HEK293 (cell line): ENCODE results near the gene MISP3.

ENCODE experiments used
- CTCF ChIA-PET: fragments of 350-600 bp; formaldehyde crosslinking; extraction: SDS; loops from one replicate; lab custom pipeline; 2021; ENCODE audit warnings: antibody characterized with exemption; lab: Yijun Ruan, JAX
- POLR2A ChIA-PET: fragments of 300-600 bp; formaldehyde crosslinking; extraction: SDS; loops from one replicate; lab custom pipeline; 2020; ENCODE audit warnings: antibody characterized with exemption, inconsistent platforms; lab: Yijun Ruan, JAX
- H3K27ac ChIP-seq: fragments of 200-500 bp; sonication (Bioruptor generic); 2 replicates; pipeline ENCODE4 v1.5.1; 2014; ENCODE audit warnings: low read depth, low read length, control low read depth, inconsistent platforms; ENCODE audit errors: extremely low read depth
- H3K36me3 ChIP-seq, 2 experiments: fragments of 200-500 bp in 1 of 2; sonication (Bioruptor generic) in 1 of 2; 1 replicate in 1 of 2; 2 replicates in 1 of 2; pipeline ENCODE4 v1.5.1; 2014 to 2017; ENCODE audit warnings: inconsistent platforms in 2 of 2, low read length in 2 of 2; ENCODE audit not compliant: control insufficient read depth in 2 of 2, insufficient read depth in 1 of 2
- H3K4me1 ChIP-seq: fragments of 200-500 bp; sonication (Bioruptor generic); 2 replicates; pipeline ENCODE4 v1.5.1; 2014; ENCODE audit warnings: mild to moderate bottlenecking, low read length, inconsistent platforms; ENCODE audit not compliant: control insufficient read depth, insufficient read depth
- H3K4me3 ChIP-seq: 2 replicates; pipeline ENCODE4 v1.5.1; 2011; ENCODE audit warnings: low read depth, mild to moderate bottlenecking, control low read depth, low read length, moderate library complexity
- H3K9me3 ChIP-seq: fragments of 200-500 bp; sonication (Bioruptor generic); 2 replicates; pipeline ENCODE4 v1.5.1; 2014; ENCODE audit warnings: low read depth, low read length, inconsistent platforms; ENCODE audit not compliant: control insufficient read depth, insufficient read depth
- EGR2 ChIP-seq: fragments of 450-650 bp; formaldehyde crosslinking; IDR thresholded peaks from 2 replicates; pipeline ENCODE4 v1.5.1; 2016; ENCODE audit warnings: low read depth, missing biosample characterization, missing genetic modification characterization
- GLI4 ChIP-seq: fragments of 450-650 bp; formaldehyde crosslinking; IDR thresholded peaks from 2 replicates; pipeline ENCODE4 v1.5.1; 2016; ENCODE audit warnings: missing biosample characterization, missing genetic modification characterization
- GLIS1 ChIP-seq: fragments of 450-650 bp; formaldehyde crosslinking; IDR thresholded peaks from 2 replicates; pipeline ENCODE4 v1.5.1; 2016; ENCODE audit warnings: missing biosample characterization, missing genetic modification characterization
- IKZF3 ChIP-seq: fragments of 450-650 bp; IDR thresholded peaks from 2 replicates; pipeline ENCODE4 v1.5.0; 2018; ENCODE audit warnings: missing biosample characterization, mild to moderate bottlenecking, missing genetic modification characterization, moderate library complexity
- PRDM10 ChIP-seq: fragments of 450-650 bp; formaldehyde crosslinking; IDR thresholded peaks from 2 replicates; pipeline ENCODE4 v1.5.1; 2016; ENCODE audit warnings: missing biosample characterization, missing genetic modification characterization
- ZBTB8A ChIP-seq: fragments of 450-650 bp; formaldehyde crosslinking; IDR thresholded peaks from 2 replicates; pipeline ENCODE4 v1.5.1; 2016; ENCODE audit warnings: missing biosample characterization, missing genetic modification characterization
- ZNF121 ChIP-seq: fragments of 450-650 bp; formaldehyde crosslinking; IDR thresholded peaks from 2 replicates; pipeline ENCODE4 v1.5.1; 2016; ENCODE audit warnings: missing biosample characterization, missing genetic modification characterization
- ZNF133 ChIP-seq: fragments of 450-650 bp; formaldehyde crosslinking; IDR thresholded peaks from 2 replicates; pipeline ENCODE4 v1.5.1; 2016; ENCODE audit warnings: missing biosample characterization, missing genetic modification characterization
- ZNF16 ChIP-seq: fragments of 450-650 bp; formaldehyde crosslinking; IDR thresholded peaks from 2 replicates; pipeline ENCODE4 v1.5.1; 2016; ENCODE audit warnings: low read depth, missing biosample characterization, missing genetic modification characterization
- ZNF169 ChIP-seq: fragments of 450-650 bp; formaldehyde crosslinking; IDR thresholded peaks from 2 replicates; pipeline ENCODE4 v1.5.1; 2016; ENCODE audit warnings: missing biosample characterization, missing genetic modification characterization
- ZNF175 ChIP-seq: fragments of 450-650 bp; formaldehyde crosslinking; IDR thresholded peaks from 2 replicates; pipeline ENCODE4 v1.5.1; 2016; ENCODE audit warnings: missing biosample characterization, missing genetic modification characterization
- ZNF24 ChIP-seq: fragments of 450-650 bp; formaldehyde crosslinking; IDR thresholded peaks from 2 replicates; pipeline ENCODE4 v1.5.1; 2016; ENCODE audit warnings: missing biosample characterization, missing genetic modification characterization
- ZNF48 ChIP-seq: fragments of 450-650 bp; formaldehyde crosslinking; IDR thresholded peaks from 2 replicates; pipeline ENCODE4 v1.5.1; 2016; ENCODE audit warnings: missing biosample characterization, missing genetic modification characterization
- ZNF560 ChIP-seq: fragments of 450-650 bp; formaldehyde crosslinking; IDR thresholded peaks from 2 replicates; pipeline ENCODE4 v1.5.1; 2017; ENCODE audit warnings: missing biosample characterization, missing genetic modification characterization, borderline replicate concordance
- ZNF580 ChIP-seq: fragments of 450-650 bp; formaldehyde crosslinking; IDR thresholded peaks from 2 replicates; pipeline ENCODE4 v1.5.1; 2016; ENCODE audit warnings: missing biosample characterization, missing genetic modification characterization
- ZNF585B ChIP-seq: fragments of 450-650 bp; formaldehyde crosslinking; IDR thresholded peaks from 2 replicates; pipeline ENCODE4 v1.5.1; 2016; ENCODE audit warnings: missing biosample characterization, missing genetic modification characterization
- ZNF624 ChIP-seq: fragments of 450-650 bp; formaldehyde crosslinking; IDR thresholded peaks from 2 replicates; pipeline ENCODE4 v1.5.1; 2017; ENCODE audit warnings: missing biosample characterization, missing genetic modification characterization
- ZNF664 ChIP-seq: fragments of 450-650 bp; formaldehyde crosslinking; IDR thresholded peaks from 2 replicates; pipeline ENCODE4 v1.5.1; 2016; ENCODE audit warnings: missing biosample characterization, missing genetic modification characterization
- ZNF670 ChIP-seq: fragments of 450-650 bp; formaldehyde crosslinking; IDR thresholded peaks from 2 replicates; pipeline ENCODE4 v1.5.1; 2016; ENCODE audit warnings: missing biosample characterization, missing genetic modification characterization, low read depth
- ZNF837 ChIP-seq: fragments of 450-650 bp; formaldehyde crosslinking; IDR thresholded peaks from 2 replicates; pipeline ENCODE4 v1.5.1; 2016; ENCODE audit warnings: missing biosample characterization, missing genetic modification characterization
- TF ChIP-seq, protein P1 (sequence below): fragments of 450-650 bp; IDR thresholded peaks from 2 replicates; pipeline ENCODE4 v1.5.1; 2018; ENCODE audit warnings: missing biosample characterization, missing genetic modification characterization
- TF ChIP-seq, protein P2 (sequence below): fragments of 450-650 bp; formaldehyde crosslinking; IDR thresholded peaks from 2 replicates; pipeline ENCODE4 v1.5.1; 2016; ENCODE audit warnings: missing biosample characterization, missing genetic modification characterization

Gene MISP3

DNA sequence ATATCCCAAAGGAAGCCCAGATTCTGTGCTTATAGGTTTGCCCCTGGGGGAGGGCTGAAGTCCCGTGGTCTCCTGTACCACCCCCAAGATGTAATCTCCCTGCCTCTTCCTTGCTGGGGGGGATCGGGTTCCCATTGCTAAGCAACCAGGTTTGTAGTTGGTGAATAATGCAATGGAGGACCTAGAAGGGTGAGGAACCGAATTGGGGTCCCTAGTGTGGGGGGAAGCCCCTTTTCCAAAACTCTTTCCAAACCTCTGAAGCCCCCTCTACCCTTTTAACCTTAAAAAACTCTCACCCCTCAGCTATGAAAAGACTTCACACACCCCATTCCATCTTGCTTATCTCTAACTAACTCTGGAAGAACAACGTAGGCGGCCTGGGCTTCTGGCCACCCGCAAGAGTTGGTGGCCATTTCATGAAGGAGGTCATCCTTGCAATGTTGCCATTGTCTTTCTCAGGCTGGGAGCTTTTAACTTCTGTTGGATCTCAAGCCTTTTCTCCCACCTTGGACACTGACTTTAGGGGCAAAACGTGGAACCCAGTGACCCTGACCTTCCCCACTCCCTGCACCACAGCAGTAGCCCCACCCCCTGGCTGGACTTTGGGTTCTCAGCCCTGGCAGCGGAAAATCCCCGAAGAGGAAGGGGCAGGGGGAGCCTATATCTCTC is 11.4 kb upstream of the MISP3 start:
- Histone ChIP-seq H3K4me3 (no peak overlapping the region), H3K4me1 (peaks cover 4% of the 10 kb centered on the region), H3K27ac (no peak overlapping the region), H3K36me3 (no peaks in the 10 kb centered on the region), H3K9me3 (no peaks in the 10 kb centered on the region)
- ChIA-PET POLR2A (no interaction called here), CTCF (interaction anchor here (0.8 to 6.9 kb wide), 6 partner anchors 10 to 181 kb away, joined by 3 to 80 read pairs (median 8); partner anchors contain the start of gene MISP3)
- TF ChIP-seq ZNF560 (no peak), ZNF133 (no peak), PRDM10 (tag by site-specific recombination) (0 out of 2 replicates have a peak, but pooled peaks have one; percentile 17), ZNF837 (tag by site-specific recombination) (no peak), ZNF16 (tag by site-specific recombination) (no peak), ZNF169 (tag by site-specific recombination) (no peak), ZNF670 (tag by site-specific recombination) (no peak), GLIS1 (tag by site-specific recombination) (peak; percentile 80), ZNF48 (tag by site-specific recombination) (no peak), ZNF624 (no peak), IKZF3 (no peak), GLI4 (tag by site-specific recombination) (no peak), EGR2 (tag by site-specific recombination) (0 out of 2 replicates have a peak, but pooled peaks have one; percentile 17), ZBTB8A (0 out of 2 replicates have a peak, but pooled peaks have one; percentile 38), ZNF175 (no peak)
- TF ChIP-seq, protein P1, sequence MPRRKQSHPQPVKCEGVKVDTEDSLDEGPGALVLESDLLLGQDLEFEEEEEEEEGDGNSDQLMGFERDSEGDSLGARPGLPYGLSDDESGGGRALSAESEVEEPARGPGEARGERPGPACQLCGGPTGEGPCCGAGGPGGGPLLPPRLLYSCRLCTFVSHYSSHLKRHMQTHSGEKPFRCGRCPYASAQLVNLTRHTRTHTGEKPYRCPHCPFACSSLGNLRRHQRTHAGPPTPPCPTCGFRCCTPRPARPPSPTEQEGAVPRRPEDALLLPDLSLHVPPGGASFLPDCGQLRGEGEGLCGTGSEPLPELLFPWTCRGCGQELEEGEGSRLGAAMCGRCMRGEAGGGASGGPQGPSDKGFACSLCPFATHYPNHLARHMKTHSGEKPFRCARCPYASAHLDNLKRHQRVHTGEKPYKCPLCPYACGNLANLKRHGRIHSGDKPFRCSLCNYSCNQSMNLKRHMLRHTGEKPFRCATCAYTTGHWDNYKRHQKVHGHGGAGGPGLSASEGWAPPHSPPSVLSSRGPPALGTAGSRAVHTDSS (tag by site-specific recombination): no peak

DNA sequence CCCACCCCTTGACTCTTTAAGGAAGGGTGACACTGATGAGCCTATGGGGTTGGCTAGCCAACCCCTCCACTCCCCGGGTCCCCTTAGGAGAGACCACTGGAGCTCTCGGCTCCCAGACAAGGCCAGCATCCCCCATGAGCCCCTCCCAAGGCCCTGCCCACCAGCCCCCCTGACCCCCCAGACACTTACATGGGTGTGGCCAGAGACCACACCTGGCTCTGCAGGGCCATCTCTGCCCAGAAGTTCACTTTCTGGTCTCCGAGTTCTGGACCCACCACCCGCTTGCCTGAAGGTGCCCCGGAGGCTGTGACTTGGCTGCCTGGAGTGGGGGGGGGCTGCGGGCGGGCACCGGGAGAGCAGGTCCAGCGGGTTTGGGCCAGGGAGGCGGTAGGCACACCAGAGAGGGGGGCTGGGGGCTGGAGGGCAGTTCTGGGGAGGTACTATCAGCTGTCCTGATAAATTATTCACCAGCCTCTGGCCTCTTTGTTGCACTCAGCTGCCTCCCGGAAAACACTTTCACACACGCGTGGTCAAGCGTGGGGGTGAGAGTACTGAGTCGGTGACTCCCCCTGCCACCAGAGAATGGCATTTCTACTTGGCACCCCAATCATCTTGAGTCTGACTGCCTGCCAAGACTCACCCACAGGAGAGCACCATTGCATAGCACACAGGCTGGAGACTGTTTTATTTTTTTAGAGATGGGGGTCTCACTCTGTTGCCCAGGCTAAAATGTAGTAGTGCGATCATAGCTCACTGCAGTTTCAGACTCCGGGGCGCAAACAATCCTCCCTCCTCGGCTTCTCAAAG is 10.6 kb upstream of the MISP3 start, which contains the start of gene PALM3:
Gene PALM3, minus strand, starts transcription at position 326 of the 807 bp plus-strand sequence. Its CDS starts 96 bp downstream, at position 230.
- Histone ChIP-seq H3K36me3 (no peaks in the 10 kb centered on the region), H3K27ac (no peak within 1 kb of the TSS), H3K4me1 (peaks cover 4% of the 10 kb centered on the region), H3K4me3 (no peak within 1 kb of the TSS), H3K9me3 (no peaks in the 10 kb centered on the region)
- TF ChIP-seq ZNF24 (tag by site-specific recombination): no peak
- no peak for TF ChIP-seq ZNF664
- no peak for TF ChIP-seq ZNF585B
- TF ChIP-seq ZNF580: no peak
- TF ChIP-seq, protein P2, sequence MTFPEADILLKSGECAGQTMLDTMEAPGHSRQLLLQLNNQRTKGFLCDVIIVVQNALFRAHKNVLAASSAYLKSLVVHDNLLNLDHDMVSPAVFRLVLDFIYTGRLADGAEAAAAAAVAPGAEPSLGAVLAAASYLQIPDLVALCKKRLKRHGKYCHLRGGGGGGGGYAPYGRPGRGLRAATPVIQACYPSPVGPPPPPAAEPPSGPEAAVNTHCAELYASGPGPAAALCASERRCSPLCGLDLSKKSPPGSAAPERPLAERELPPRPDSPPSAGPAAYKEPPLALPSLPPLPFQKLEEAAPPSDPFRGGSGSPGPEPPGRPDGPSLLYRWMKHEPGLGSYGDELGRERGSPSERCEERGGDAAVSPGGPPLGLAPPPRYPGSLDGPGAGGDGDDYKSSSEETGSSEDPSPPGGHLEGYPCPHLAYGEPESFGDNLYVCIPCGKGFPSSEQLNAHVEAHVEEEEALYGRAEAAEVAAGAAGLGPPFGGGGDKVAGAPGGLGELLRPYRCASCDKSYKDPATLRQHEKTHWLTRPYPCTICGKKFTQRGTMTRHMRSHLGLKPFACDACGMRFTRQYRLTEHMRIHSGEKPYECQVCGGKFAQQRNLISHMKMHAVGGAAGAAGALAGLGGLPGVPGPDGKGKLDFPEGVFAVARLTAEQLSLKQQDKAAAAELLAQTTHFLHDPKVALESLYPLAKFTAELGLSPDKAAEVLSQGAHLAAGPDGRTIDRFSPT (tag by site-specific recombination): no peak
- TF ChIP-seq ZNF121: peak; percentile 46; the same call in 1 of the 2 replicates
- POLR2A ChIA-PET: no interaction called here
- CTCF ChIA-PET: interaction anchor here (0.6 to 6.9 kb wide), 3 partner anchors 9 to 345 kb away, joined by 3 to 80 read pairs (median 8); partner anchors contain the start of gene MISP3
